Activated CD8-positive, alpha-beta memory T cell treated with anti-CD3 and anti-CD28 coated beads, Interleukin-2, amount 10 ng/mL, durations not matched to agents 7 days and 5 days (primary cell): ENCODE measurements around the gene UBR2. TPM values are rescaled to one million over a fixed set of nuclear protein-coding genes. Genes with fewer than 3 reads are reported as not detected.
"Not testable (repeated sequence)": the region's sequence is repeated elsewhere in the genome, so short reads cannot be mapped to it uniquely, and the experiment has no call there.

ENCODE experiments used
- ATAC-seq: fragments of 150-1000 bp; cut with Tn5 transposase; one replicate; pipeline ENCODE4 v1.10.0; 2021; ENCODE audit warnings: moderate library complexity
- CTCF ChIA-PET: fragments of 350-600 bp; sonication (Branson Sonifier 250); formaldehyde crosslinking; loops from one replicate; lab custom pipeline; 2021; ENCODE audit warnings: antibody characterized with exemption; lab: Charles Lee
- DNase-seq: peaks from one replicate; pipeline ENCODE4 v3.0.0-alpha.2; 2020
- H3K27ac Mint-ChIP-seq: one replicate; pipeline ENCODE4 v1.8.0; 2021; ENCODE audit warnings: mild to moderate bottlenecking, mixed read lengths
- H3K27me3 Mint-ChIP-seq: one replicate; pipeline ENCODE4 v1.8.0; 2021; ENCODE audit warnings: mixed read lengths
- H3K36me3 Mint-ChIP-seq: one replicate; pipeline ENCODE4 v1.8.0; 2021; ENCODE audit warnings: mild to moderate bottlenecking, mixed read lengths
- H3K4me1 Mint-ChIP-seq: one replicate; pipeline ENCODE4 v1.8.0; 2021; ENCODE audit warnings: mixed read lengths
- H3K4me3 Mint-ChIP-seq: one replicate; pipeline ENCODE4 v1.8.0; 2021; ENCODE audit warnings: mild to moderate bottlenecking, moderate library complexity, mixed read lengths
- H3K9me3 Mint-ChIP-seq: one replicate; pipeline ENCODE4 v1.8.0; 2022; ENCODE audit warnings: low read depth, mixed read lengths
- total RNA-seq, 2 experiments: library from RNA; stranded (reverse); gene quantifications; one replicate each; pipeline ENCODE4 v1.2.3, GENCODE V29; 2021

The UBR2 gene
- total RNA-seq, 2 experiments from 2014 or later, result 27.5 to 32.3 TPM

- DNase-seq (no peak), ATAC-seq (no peak)
- H3K27me3 Mint-ChIP-seq, result no peaks in the 10 kb centered on the region
- H3K36me3 Mint-ChIP-seq, result no peaks in the 10 kb centered on the region
- H3K9me3 Mint-ChIP-seq, result no peaks in the 10 kb centered on the region
- CTCF ChIA-PET, result interaction anchor here (0.9 to 6.1 kb wide), 7 partner anchors 13 to 170 kb away, joined by 3 to 53 read pairs (median 4); partner anchors contain the start of gene TBCC
- H3K4me3 Mint-ChIP-seq, result no peak overlapping the region
- H3K27ac Mint-ChIP-seq, result no peak overlapping the region
- H3K4me1 Mint-ChIP-seq, result peaks cover 21% of the 10 kb centered on the region
These were observed 165.9 kb downstream of the UBR2 start for GRCh38 chr6:42729731-42730130.

DNA sequence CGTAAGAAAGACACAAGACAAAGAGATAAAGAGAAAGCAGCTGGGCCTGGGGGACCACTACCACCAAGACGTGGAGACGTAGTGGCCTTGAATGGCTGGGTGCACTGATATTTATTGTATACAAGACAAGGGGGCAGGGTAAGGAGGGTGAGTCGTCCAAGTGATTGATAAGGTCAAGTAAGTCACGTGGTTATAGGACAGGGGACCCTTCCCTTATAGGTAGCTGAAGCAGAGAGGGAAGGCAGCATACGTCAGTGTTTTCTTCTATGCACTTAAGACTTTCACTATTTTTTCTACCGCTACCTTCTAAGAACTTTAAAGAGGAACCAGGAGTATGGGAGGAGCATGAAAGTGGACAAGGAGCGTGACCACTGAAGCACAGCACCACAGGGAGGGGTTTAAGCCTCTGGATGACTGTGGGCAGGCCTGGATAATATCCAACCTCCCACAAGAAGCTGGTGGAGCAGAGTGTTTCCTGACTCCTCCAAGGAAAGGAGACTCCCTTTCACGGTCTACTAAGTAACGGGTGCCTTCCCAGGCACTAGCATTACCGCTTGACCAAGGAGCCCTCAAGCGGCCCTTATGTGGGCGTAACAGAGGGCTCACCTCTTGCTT is 170.1 kb downstream of the UBR2 start:
- ATAC-seq, result not testable (repeated sequence)

GRCh38 chr6:42735976-42736375 is 172.1 kb downstream of the UBR2 start:
- no peaks in the 10 kb centered on the region for H3K36me3 Mint-ChIP-seq
- no peaks in the 10 kb centered on the region for H3K9me3 Mint-ChIP-seq
- no peak overlapping the region for H3K4me3 Mint-ChIP-seq
- no peak for ATAC-seq
- no peak for DNase-seq
- peaks cover 9% of the 10 kb centered on the region for H3K27me3 Mint-ChIP-seq
- no peak overlapping the region for H3K27ac Mint-ChIP-seq
- CTCF ChIA-PET, result interaction anchor here (0.6 to 0.9 kb wide), 2 partner anchors 10 to 758 kb away, joined by 3 read pairs; no protein-coding TSS in a partner anchor
- no peaks in the 10 kb centered on the region for H3K4me1 Mint-ChIP-seq

More for the DNA sequence above, 170.1 kb downstream of the UBR2 start:
- not testable (repeated sequence) for DNase-seq, H3K4me1 Mint-ChIP-seq, H3K9me3 Mint-ChIP-seq, H3K36me3 Mint-ChIP-seq, H3K27ac Mint-ChIP-seq, H3K4me3 Mint-ChIP-seq, H3K27me3 Mint-ChIP-seq
- CTCF ChIA-PET, result interaction anchor here (1.3 to 1.5 kb wide), 2 partner anchors 8 to 187 kb away, joined by 4 read pairs; no protein-coding TSS in a partner anchor

- DNase-seq, result no peak
- H3K4me3 Mint-ChIP-seq, result no peak overlapping the region
- ATAC-seq, result no peak
- H3K9me3 Mint-ChIP-seq, result no peaks in the 10 kb centered on the region
- peaks cover 9% of the 10 kb centered on the region for H3K27me3 Mint-ChIP-seq
- CTCF ChIA-PET, result interaction anchor here (0.7 to 1.5 kb wide), 4 partner anchors 13 to 79 kb away, joined by 3 to 8 read pairs (median 4); no protein-coding TSS in a partner anchor
- H3K36me3 Mint-ChIP-seq, result peaks cover 6% of the 10 kb centered on the region
- peaks cover 12% of the 10 kb centered on the region for H3K4me1 Mint-ChIP-seq
- no peak overlapping the region for H3K27ac Mint-ChIP-seq
These were observed 176.9 kb downstream of the UBR2 start for GRCh38 chr6:42740725-42741124.

DNA sequence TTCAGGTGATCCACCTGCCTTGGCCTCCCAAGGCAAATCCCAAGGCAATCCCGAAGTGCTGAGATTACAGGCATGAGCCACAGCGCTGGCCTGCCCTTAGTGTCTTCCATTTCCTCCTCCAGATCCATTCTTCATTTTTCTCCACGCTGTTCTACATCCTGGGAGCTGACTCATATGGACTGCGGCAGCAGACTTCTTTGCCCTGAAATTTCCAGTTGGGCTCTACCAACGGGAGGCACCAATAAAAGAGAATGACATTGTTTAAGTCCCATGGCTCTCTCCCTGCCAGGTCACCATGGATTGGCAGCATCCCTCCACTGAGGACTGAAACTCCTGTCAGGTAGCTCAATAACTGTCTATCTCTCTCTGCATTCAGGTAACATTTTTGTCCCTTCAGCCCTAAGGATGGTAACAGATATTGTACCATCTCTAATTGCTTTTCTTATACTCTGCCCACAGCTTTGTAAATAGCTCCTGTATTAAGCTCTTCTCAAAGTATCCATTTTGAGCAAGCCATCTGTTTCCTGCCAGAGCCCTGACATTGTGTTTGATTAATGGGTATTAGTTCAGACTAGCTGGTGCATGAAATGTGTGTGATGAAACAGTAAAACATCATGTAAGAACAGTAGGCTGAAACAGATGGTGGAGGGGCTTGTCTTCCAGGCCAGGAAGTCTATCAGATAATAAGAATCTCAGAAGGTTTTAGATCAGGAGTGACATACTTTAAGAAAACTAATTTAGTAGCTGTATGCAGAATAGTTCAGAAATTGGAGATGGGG is 178.5 kb downstream of the UBR2 start:
- no peak for DNase-seq
- ATAC-seq, result no peak
- Mint-ChIP-seq H3K27ac (no peak overlapping the region), H3K4me3 (no peak overlapping the region), H3K36me3 (peaks cover 8% of the 10 kb centered on the region), H3K4me1 (peaks cover 14% of the 10 kb centered on the region), H3K9me3 (no peaks in the 10 kb centered on the region), H3K27me3 (peaks cover 9% of the 10 kb centered on the region)
- CTCF ChIA-PET, result interaction anchor here (0.7 to 5.3 kb wide), 4 partner anchors 12 to 66 kb away, joined by 3 to 26 read pairs (median 4); no protein-coding TSS in a partner anchor

Other genes with a start within 250 kb of the UBR2 start
- gene TRERF1, start 112.1 kb upstream of the UBR2 start, total RNA-seq, result 10 to 100 TPM; 16.2 to 36.0 TPM
- under 1 TPM in 1 of 2 experiments, not detected in 1; 0.07 TPM for gene PRPH2, start 158.6 kb downstream of the UBR2 start, total RNA-seq
- gene TBCC, start 182.1 kb downstream of the UBR2 start, total RNA-seq, result 10 to 100 TPM; 29.8 to 35.5 TPM
- 10 to 100 TPM; 22.9 to 24.3 TPM for gene BICRAL, start 218.0 kb downstream of the UBR2 start, total RNA-seq